ENCODE results near the gene HSPB8.

HSPB8 gene

DNA sequence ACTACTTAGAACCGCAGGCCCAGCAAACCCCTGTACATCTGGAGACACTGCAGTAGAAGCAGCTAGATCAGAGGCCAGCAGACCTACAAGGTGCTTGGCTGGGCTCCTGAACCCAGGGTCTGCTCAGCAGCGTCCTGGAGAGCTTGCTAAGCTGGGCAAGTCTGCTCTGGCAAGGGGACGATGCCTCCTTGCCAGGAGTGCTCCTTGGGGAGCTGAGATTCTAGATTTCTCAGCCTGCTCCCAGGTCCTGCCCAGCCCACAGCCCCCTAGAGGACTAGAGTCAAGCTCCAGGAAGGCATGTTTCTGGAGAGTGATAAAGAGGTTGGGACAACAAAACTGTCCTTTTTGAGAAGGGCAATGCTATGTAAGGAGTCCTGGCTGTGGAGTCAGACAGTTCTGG lies 60.3 kb downstream of the HSPB8 start:
- Histone ChIP-seq H3K4me3 (ENCODE audit: low read length) (no peak overlapping the region), H3K9me3 (ENCODE audit: control insufficient read depth, low read length) (peaks cover 5% of the 10 kb centered on the region), H3K9ac (ENCODE audit: low read length) (no peak overlapping the region), H3K4me1 (ENCODE audit: control insufficient read depth, insufficient read depth, low read length) (no peaks in the 10 kb centered on the region), H3K27me3 (replicated peaks; ENCODE audit: control insufficient read depth, insufficient read depth, low read length) (peaks cover 9% of the 10 kb centered on the region), H3K36me3 (ENCODE audit: control insufficient read depth, insufficient read depth, low read length, severe bottlenecking) (no peaks in the 10 kb centered on the region)
- no peak for DNase-seq (ENCODE audit: low read depth)

DNA sequence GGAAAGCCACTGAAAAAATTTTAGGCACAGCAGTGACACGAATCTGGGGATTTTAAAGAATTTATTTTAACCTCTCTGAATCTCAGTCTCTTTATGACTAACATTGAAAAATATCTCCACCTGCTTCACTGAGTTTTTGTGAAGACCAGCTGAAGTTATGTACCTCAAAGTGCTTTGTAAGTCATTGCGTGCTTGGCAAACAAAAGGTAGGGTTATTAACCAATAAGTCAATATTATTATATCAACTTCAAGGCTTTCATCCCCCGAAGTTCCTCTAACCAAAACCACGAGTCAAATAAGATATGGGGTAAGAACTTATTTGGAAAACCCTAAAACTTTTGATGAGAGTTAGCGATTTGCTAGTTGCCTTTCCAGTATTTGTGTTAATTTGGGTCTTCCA lies 62.3 kb downstream of the HSPB8 start:
- H3K4me3 ChIP-seq (ENCODE audit: low read length) = no peak overlapping the region
- H3K9ac ChIP-seq (ENCODE audit: low read length) = no peak overlapping the region
- H3K36me3 ChIP-seq (ENCODE audit: control insufficient read depth, insufficient read depth, low read length, severe bottlenecking) = no peaks in the 10 kb centered on the region
- no peaks in the 10 kb centered on the region for H3K4me1 ChIP-seq (ENCODE audit: control insufficient read depth, insufficient read depth, low read length)
- peaks cover 5% of the 10 kb centered on the region for H3K9me3 ChIP-seq (ENCODE audit: control insufficient read depth, low read length)
- peaks cover 3% of the 10 kb centered on the region for H3K27me3 ChIP-seq (replicated peaks; ENCODE audit: control insufficient read depth, insufficient read depth, low read length)
- no peak for DNase-seq (ENCODE audit: low read depth)

DNA sequence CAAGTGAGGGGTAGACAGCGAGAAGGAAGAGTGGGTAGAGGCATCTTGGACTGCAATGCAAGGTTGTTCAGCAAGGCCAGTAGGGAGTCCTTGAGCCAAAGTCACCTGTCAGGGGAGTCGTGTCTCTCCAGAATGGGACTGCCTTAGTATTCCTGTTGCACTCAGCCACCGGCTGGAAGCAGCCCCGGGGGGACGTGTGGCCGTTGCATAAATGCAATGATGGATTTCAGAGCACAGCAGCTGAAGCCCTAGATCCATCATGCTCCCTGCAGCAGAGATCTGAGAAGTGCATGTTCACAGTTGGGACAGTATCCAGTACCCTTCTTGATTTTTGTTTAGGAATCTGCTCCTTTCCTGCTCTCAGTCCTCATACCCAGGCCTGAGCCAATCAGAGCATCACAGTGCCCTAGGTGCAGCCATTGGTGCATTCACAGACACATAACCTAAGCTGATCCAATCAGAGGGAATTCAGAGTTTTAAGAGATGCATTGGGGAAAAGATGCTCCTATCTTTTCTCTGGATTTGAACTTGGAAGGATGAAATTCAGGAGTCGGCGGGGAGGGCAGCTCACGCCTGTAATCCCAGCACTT lies 62.9 kb downstream of the HSPB8 start:
- H3K9ac ChIP-seq (ENCODE audit: low read length) = no peak overlapping the region
- no peak for DNase-seq (ENCODE audit: low read depth)
- H3K27me3 ChIP-seq (replicated peaks; ENCODE audit: control insufficient read depth, insufficient read depth, low read length) = no peaks in the 10 kb centered on the region
- peaks cover 5% of the 10 kb centered on the region for H3K9me3 ChIP-seq (ENCODE audit: control insufficient read depth, low read length)
- no peaks in the 10 kb centered on the region for H3K4me1 ChIP-seq (ENCODE audit: control insufficient read depth, insufficient read depth, low read length)
- no peaks in the 10 kb centered on the region for H3K36me3 ChIP-seq (ENCODE audit: control insufficient read depth, insufficient read depth, low read length, severe bottlenecking)
- no peak overlapping the region for H3K4me3 ChIP-seq (ENCODE audit: low read length)
